K562 (cell line): ENCODE measurements around the gene PLCL1. TPM values are rescaled to one million over a fixed set of nuclear protein-coding genes. Genes with fewer than 3 reads are reported as not detected.

Experiments
- ATAC-seq: fragments of 200-7000 bp; cut with Tn5 transposase; 3 replicates; pipeline ENCODE4 v1.9.1; 2020; ENCODE audit warnings: moderate library complexity
- BruUV-seq: library from RNA; stranded (reverse); fragments of 400-500 nt; replicated peaks from 2 replicates; lab custom pipeline; 2021; lab: Mats Ljungman, UMichigan
- CTCF ChIA-PET: fragments of 300-600 bp; formaldehyde crosslinking; extraction: SDS; loops from one replicate; lab custom pipeline; 2021; ENCODE audit warnings: low intra/inter-chr PET ratio; lab: Yijun Ruan, JAX
- POLR2A ChIA-PET: fragments of 300-600, 350-650 bp; sonication (Branson Sonifier 250); formaldehyde crosslinking; extraction: SDS; loops from one replicate; lab custom pipeline; 2021; ENCODE audit warnings: antibody characterized with exemption, inconsistent platforms; lab: Yijun Ruan, JAX
- DNase-seq, 4 experiments: peaks; one replicate each; pipeline versions ENCODE4 v3.0.0 to v3.0.0-alpha.2; 2011 to 2018; ENCODE audit warnings: low spot score in 3 of 4, mixed read lengths in 3 of 4; ENCODE audit errors: extremely low read depth in 1 of 4
- FAIRE-seq: peaks from 2 replicates; lab custom pipeline; 2011; peaks lifted over from hg19 to GRCh38; lab: Jason Lieb, UNC
- H2AFZ ChIP-seq: 2 replicates; pipeline ENCODE4 v1.6.0; 2011; ENCODE audit warnings: low read depth, low read length, control low read depth, inconsistent platforms
- H3K27ac ChIP-seq: fragments of 200-600 bp; 3 replicates; pipeline ENCODE4 v1.8.0; 2011; ENCODE audit warnings: low read depth, mild to moderate bottlenecking, control low read depth, inconsistent platforms, low read length, moderate library complexity, mixed read lengths; ENCODE audit errors: extremely low read depth
- H3K27me3 ChIP-seq, 2 experiments: fragments of 300-600 bp in 1 of 2; 2 replicates in 1 of 2; 3 replicates in 1 of 2; pipeline versions ENCODE4 v1.6.0 to v1.8.0; 2011; ENCODE audit warnings: inconsistent platforms in 2 of 2, low read length in 2 of 2, mild to moderate bottlenecking in 1 of 2, mixed read lengths in 1 of 2, moderate library complexity in 1 of 2; ENCODE audit not compliant: control insufficient read depth in 2 of 2, insufficient read depth in 2 of 2
- H3K36me3 ChIP-seq: fragments of 300-600 bp; 3 replicates; pipeline ENCODE4 v1.8.0; 2011; ENCODE audit warnings: mild to moderate bottlenecking, low read length, inconsistent platforms; ENCODE audit not compliant: control insufficient read depth, insufficient read depth
- H3K4me1 ChIP-seq, 2 experiments: fragments of 200-600 bp in 1 of 2; replicated peaks in 1 of 2; 2 replicates in 1 of 2; 3 replicates in 1 of 2; pipeline versions ENCODE4 v1.5.1 to v1.8.0; 2011; ENCODE audit warnings: inconsistent platforms in 2 of 2, low read length in 2 of 2, mild to moderate bottlenecking in 1 of 2, mixed read lengths in 1 of 2, moderate library complexity in 1 of 2; ENCODE audit not compliant: control insufficient read depth in 2 of 2, insufficient read depth in 2 of 2
- H3K4me2 ChIP-seq: 2 replicates; pipeline ENCODE4 v1.6.1; 2011; ENCODE audit warnings: low read length, control low read depth, inconsistent platforms, mixed read lengths; ENCODE audit not compliant: insufficient read depth
- H3K4me3 ChIP-seq: fragments of 200-600 bp; sonication (generic), shearing (Covaris generic); 2 replicates; pipeline ENCODE4 v1.5.1; 2016; ENCODE audit warnings: control low read depth, inconsistent platforms
- H3K79me2 ChIP-seq: fragments of 200-600 bp; 3 replicates; pipeline ENCODE4 v1.8.0; 2011; ENCODE audit warnings: low read length, inconsistent platforms; ENCODE audit not compliant: control insufficient read depth, insufficient read depth
- H3K9ac ChIP-seq, 2 experiments: 2 replicates each; pipeline versions ENCODE4 v1.6.0 to v1.6.1; 2011; ENCODE audit warnings: low read depth in 2 of 2, low read length in 2 of 2, control low read depth in 1 of 2, inconsistent platforms in 1 of 2, mild to moderate bottlenecking in 1 of 2, mixed read lengths in 1 of 2; ENCODE audit not compliant: insufficient read depth in 1 of 2
- H3K9me1 ChIP-seq: one replicate; pipeline ENCODE4 v1.6.0; 2011; ENCODE audit warnings: inconsistent platforms, mild to moderate bottlenecking, low read length, moderate library complexity; ENCODE audit not compliant: control insufficient read depth, insufficient read depth
- H3K9me3 ChIP-seq: replicated peaks from 2 replicates; pipeline ENCODE4 v1.5.1; 2011; ENCODE audit warnings: low read depth, low read length, inconsistent platforms; ENCODE audit not compliant: control insufficient read depth, insufficient read depth
- H4K20me1 ChIP-seq: replicated peaks from 2 replicates; pipeline ENCODE4 v1.6.1; 2011; ENCODE audit warnings: low read length, inconsistent platforms, mixed read lengths; ENCODE audit not compliant: control insufficient read depth, insufficient read depth
- E2F1 ChIP-seq: sonication (generic); formaldehyde crosslinking; IDR thresholded peaks from 2 replicates; pipeline ENCODE4 v1.8.1; 2023; ENCODE audit warnings: mild to moderate bottlenecking, missing genetic modification reagents, moderate library complexity
- HMBOX1 ChIP-seq: sonication (generic); IDR thresholded peaks from 2 replicates; pipeline ENCODE4 v1.6.1; 2016
- MCM5 ChIP-seq: fragments of 450-650 bp; IDR thresholded peaks from 2 replicates; pipeline ENCODE4 v1.6.1; 2016; ENCODE audit warnings: low read depth
- MCM7 ChIP-seq, 2 experiments: fragments of 450-650 bp; IDR thresholded peaks; 2 replicates each; pipeline ENCODE4 v1.6.1; 2016 to 2018
- NELFE ChIP-seq: IDR thresholded peaks from 2 replicates; pipeline ENCODE4 v1.6.1; 2011; ENCODE audit warnings: mild to moderate bottlenecking; ENCODE audit not compliant: insufficient read depth, insufficient read length
- STAG1 ChIP-seq: sonication (generic); formaldehyde crosslinking; IDR thresholded peaks from 2 replicates; pipeline ENCODE4 v1.5.0; 2020; ENCODE audit warnings: missing genetic modification reagents, borderline replicate concordance
- TCFL5 ChIP-seq: fragments of 250-450 bp; sonication (Bioruptor Pico); conservative IDR thresholded peaks from 2 replicates; pipeline ENCODE4 v1.6.1; 2021; ENCODE audit warnings: mild to moderate bottlenecking, moderate library complexity, matching md5 sums
- TGIF2 ChIP-seq: sonication (generic); formaldehyde crosslinking; IDR thresholded peaks from 2 replicates; pipeline ENCODE4 v1.8.1; 2022; ENCODE audit warnings: mild to moderate bottlenecking, missing genetic modification reagents, moderate library complexity
- ZBTB2 ChIP-seq: fragments of 450-650 bp; IDR thresholded peaks from 2 replicates; pipeline ENCODE4 v1.6.1; 2016; ENCODE audit warnings: antibody characterized with exemption
- ZC3H8 ChIP-seq: fragments of 450-650 bp; IDR thresholded peaks from 2 replicates; pipeline ENCODE4 v1.6.1; 2017
- ZFX ChIP-seq: sonication (generic); formaldehyde crosslinking; IDR thresholded peaks from 2 replicates; pipeline ENCODE4 v1.8.0; 2022; ENCODE audit warnings: mild to moderate bottlenecking, missing genetic modification reagents, moderate library complexity
- ZNF449 ChIP-seq: fragments of 250-450 bp; sonication (Bioruptor Pico); IDR thresholded peaks from 2 replicates; pipeline ENCODE4 v1.8.0; 2022; ENCODE audit warnings: moderate library complexity, mild to moderate bottlenecking, inconsistent platforms
- ZNF561 ChIP-seq: fragments of 450-650 bp; formaldehyde crosslinking; conservative IDR thresholded peaks from 2 replicates; pipeline ENCODE4 v1.4.0; 2020; ENCODE audit warnings: mild to moderate bottlenecking, moderate library complexity
- in situ Hi-C: fragments of 300-500 bp; cut with MboI; formaldehyde crosslinking; loops from 4 replicates; pipeline ENCODE4 v1.15.0; 2018; ENCODE audit warnings: inconsistent platforms, mixed read lengths
- intact Hi-C: fragments of 100-400 bp; cut with micrococcal nuclease; formaldehyde crosslinking; loops from 2 replicates; pipeline ENCODE4 v1.14.2; 2022
- polyA plus RNA-seq, 8 experiments: library from polyadenylated mRNA; depleted of rRNA in 4 of 8; stranded (reverse) in 5 of 8; unstranded in 3 of 8; fragments of >200 nt; fragmentation: Nextera tagmentation in 2 of 8; fragmentation: Illumina TruSeq in 1 of 8; extraction: Ambion mirVana in 2 of 8; extraction: Trizol in 1 of 8; gene quantifications; 2 replicates each; pipeline versions ENCODE4 v1.2.1 to v1.2.3, GENCODE V29; 2011 to 2014; ENCODE audit warnings: inconsistent platforms in 1 of 8, missing spikeins in 1 of 8
- total RNA-seq, 7 experiments: library from RNA; depleted of rRNA in 6 of 7; stranded (reverse); fragments of >200 nt in 6 of 7; fragmentation: Illumina TruSeq in 2 of 7; extraction: Trizol in 2 of 7; gene quantifications; 2 replicates each; pipeline versions ENCODE4 v1.2.1 to v1.2.3, GENCODE V29; 2011 to 2021; ENCODE audit warnings: low replicate concordance in 1 of 7

Gene PLCL1
- total and polyA plus RNA-seq, 9 of the 15 experiments (the other 6 are each of a cell fraction or from before 2014, with no cell fraction given), result 2.0 to 17.7 (median 8.6) TPM

GRCh38 chr2:197800091-197800490 is 4.3 kb upstream of the PLCL1 start (continued):
- TF ChIP-seq STAG1 (CRISPR knock-in tag), result no peak
- TF ChIP-seq TGIF2, result no peak
- no peak for TF ChIP-seq NELFE
- no peak for TF ChIP-seq ZC3H8
- TF ChIP-seq ZFX (CRISPR knock-in tag), result no peak
- no peak for TF ChIP-seq ZNF561 (CRISPR knock-in tag)
- no peak for TF ChIP-seq MCM7 (IDR thresholded peaks at IDR 0.05)
- no peak for TF ChIP-seq TCFL5 (CRISPR knock-in tag)
- TF ChIP-seq MCM5, result no peak

GRCh38 chr2:197801033-197801432 is 3.4 kb upstream of the PLCL1 start:
- ChIA-PET CTCF (no interaction called here), POLR2A (interaction anchor here (1.5 kb wide), 1 partner anchor 9 kb away, joined by 4 read pairs; no protein-coding TSS in a partner anchor)
- Histone ChIP-seq H3K36me3 (no peaks in the 10 kb centered on the region), H3K4me2 (no peak overlapping the region), H3K27ac (no peak overlapping the region), H3K9me3 (no peaks in the 10 kb centered on the region), H3K79me2 (peaks cover 24% of the 10 kb centered on the region), H3K9ac (no peak overlapping the region), H3K27me3 (no peaks in the 10 kb centered on the region), H2AFZ (no peak overlapping the region), H3K4me1 (peaks cover 6 to 13% of the 10 kb centered on the region in 2 experiments; a peak in 4 of 5 replicates), H3K9me1 (no peaks in the 10 kb centered on the region), H3K4me3 (no peak overlapping the region), H4K20me1 (no peaks in the 10 kb centered on the region)
- no peak for TF ChIP-seq ZNF449 (CRISPR knock-in tag)
- peak; percentile 53; the same call in 1 of the 2 replicates for TF ChIP-seq HMBOX1
- no peak for TF ChIP-seq ZBTB2
- TF ChIP-seq E2F1, result no peak
- in situ Hi-C loops (loop anchor here (10.0 kb wide), 1 partner anchor 324 kb away; no protein-coding TSS in a partner anchor), intact Hi-C loops (loop anchor here (5.0 to 10.0 kb wide), 3 partner anchors 181 to 1654 kb away; partner anchors contain the start of gene SATB2)
- no TSS peak for BruUV-seq
- FAIRE-seq, result no peak
- no peak for DNase-seq
- no peak for ATAC-seq
